HCT116 (cell line): ENCODE results near the gene DNAAF5. TPM values are rescaled to one million over a fixed set of nuclear protein-coding genes. Genes with fewer than 3 reads are reported as not detected.

Experiments used
- ATAC-seq: fragments of 200-7000 bp; cut with Tn5 transposase; 2 replicates; pipeline ENCODE4 v1.9.1; 2020; ENCODE audit warnings: mild to moderate bottlenecking, moderate library complexity
- BruUV-seq: library from RNA; stranded (reverse); fragments of 400-500 nt; replicated peaks from 2 replicates; lab custom pipeline; 2021; lab: Mats Ljungman, UMichigan
- CTCF ChIA-PET: fragments of 300-600 bp; sonication (Branson Sonifier 250); formaldehyde crosslinking; loops from one replicate; lab custom pipeline; 2021; ENCODE audit warnings: antibody characterized with exemption; lab: Charles Lee
- POLR2A ChIA-PET: fragments of 300-600, 350-600 bp; sonication (Branson Sonifier 250); formaldehyde crosslinking; loops from one replicate; lab custom pipeline; 2021; ENCODE audit warnings: antibody characterized with exemption; lab: Charles Lee
- RAD21 ChIA-PET, 2 experiments: fragments of 300-600 bp; sonication (Branson Sonifier 250); formaldehyde crosslinking; loops; one replicate each; lab custom pipeline; 2023; ENCODE audit warnings: low total read pairs in 2 of 2; ENCODE audit not compliant: uncharacterized antibody in 2 of 2, unreplicated experiment in 2 of 2, low non-redundant PET in 1 of 2; lab: Charles Lee
- DNase-seq: peaks from one replicate; pipeline ENCODE4 v3.0.0-alpha.2; 2010; ENCODE audit warnings: low read depth, low spot score
- H2AFZ ChIP-seq: fragments of 200-600 bp; shearing (Covaris generic), sonication (generic); 2 replicates; pipeline ENCODE4 v1.6.1; 2017; ENCODE audit warnings: low read depth, mixed run types, mixed read lengths, antibody characterized with exemption, low read length; ENCODE audit not compliant: poor library complexity, severe bottlenecking
- H3K27ac ChIP-seq: 2 replicates; pipeline ENCODE4 v1.5.1; 2012; ENCODE audit warnings: low read depth, low read length
- H3K27me3 ChIP-seq: fragments of 200-600 bp; sonication (generic); 2 replicates; pipeline ENCODE4 v1.6.1; 2016; ENCODE audit warnings: mixed run types, low read length, mixed read lengths; ENCODE audit not compliant: insufficient read depth
- H3K36me3 ChIP-seq, 2 experiments: fragments of 200-500 bp in 1 of 2; fragments of 200-600 bp in 1 of 2; sonication (Bioruptor generic) in 1 of 2; sonication (generic) in 1 of 2; 2 replicates each; pipeline versions ENCODE4 v1.5.1 to v1.6.1; 2014 to 2016; ENCODE audit warnings: low read length in 2 of 2, inconsistent platforms in 1 of 2, mixed read lengths in 1 of 2, mixed run types in 1 of 2; ENCODE audit not compliant: insufficient read depth in 2 of 2, control insufficient read depth in 1 of 2
- H3K4me1 ChIP-seq, 2 experiments: fragments of 200-600 bp in 1 of 2; sonication (generic) in 1 of 2; 2 replicates each; pipeline versions ENCODE4 v1.5.1 to v1.6.1; 2012 to 2017; ENCODE audit warnings: low read length in 2 of 2, inconsistent platforms in 1 of 2, mild to moderate bottlenecking in 1 of 2, mixed read lengths in 1 of 2, mixed run types in 1 of 2, moderate library complexity in 1 of 2; ENCODE audit not compliant: insufficient read depth in 2 of 2, control insufficient read depth in 1 of 2
- H3K4me2 ChIP-seq: fragments of 200-600 bp; sonication (generic); 2 replicates; pipeline ENCODE4 v1.6.1; 2017; ENCODE audit warnings: mixed run types, low read length, mixed read lengths
- H3K4me3 ChIP-seq, 2 experiments: fragments of 200-600 bp in 1 of 2; sonication (generic) in 1 of 2; replicated peaks in 1 of 2; 2 replicates each; pipeline ENCODE4 v1.5.1; 2011 to 2016; ENCODE audit warnings: low read length in 2 of 2, control low read depth in 1 of 2, low read depth in 1 of 2, mild to moderate bottlenecking in 1 of 2, mixed read lengths in 1 of 2, mixed run types in 1 of 2
- H3K79me2 ChIP-seq: fragments of 200-600 bp; sonication (generic); 2 replicates; pipeline ENCODE4 v1.6.1; 2017; ENCODE audit warnings: mild to moderate bottlenecking, mixed run types, low read length, moderate library complexity, mixed read lengths; ENCODE audit not compliant: insufficient read depth
- H3K9ac ChIP-seq: fragments of 200-600 bp; sonication (generic); 2 replicates; pipeline ENCODE4 v1.6.1; 2016; ENCODE audit warnings: low read length, mixed read lengths
- H3K9me2 ChIP-seq: fragments of 200-600 bp; sonication (generic), shearing (Covaris generic); 2 replicates; pipeline ENCODE4 v1.6.1; 2017; ENCODE audit warnings: mixed run types, mild to moderate bottlenecking, moderate library complexity; ENCODE audit not compliant: insufficient read depth
- H3K9me3 ChIP-seq, 2 experiments: fragments of 200-500 bp in 1 of 2; fragments of 200-600 bp in 1 of 2; sonication (Bioruptor generic) in 1 of 2; sonication (generic) in 1 of 2; 2 replicates each; pipeline ENCODE4 v1.6.1; 2014 to 2017; ENCODE audit warnings: low read length in 2 of 2, mixed read lengths in 2 of 2, inconsistent platforms in 1 of 2, low read depth in 1 of 2, mild to moderate bottlenecking in 1 of 2, mixed run types in 1 of 2, moderate library complexity in 1 of 2; ENCODE audit not compliant: control insufficient read depth in 1 of 2, insufficient read depth in 1 of 2
- H4K20me1 ChIP-seq: fragments of 200-600 bp; sonication (generic), shearing (Covaris generic); 2 replicates; pipeline ENCODE4 v1.6.1; 2017; ENCODE audit warnings: mixed run types, mild to moderate bottlenecking, moderate library complexity; ENCODE audit not compliant: insufficient read depth
- CBX3 ChIP-seq: IDR thresholded peaks from 2 replicates; pipeline ENCODE4 v1.6.1; 2012; ENCODE audit warnings: low read depth
- CEBPB ChIP-seq: IDR thresholded peaks from 2 replicates; pipeline ENCODE4 v1.6.1; 2012; ENCODE audit warnings: low read depth
- ELF1 ChIP-seq: IDR thresholded peaks from 2 replicates; pipeline ENCODE4 v1.6.1; 2012; ENCODE audit warnings: low read depth, borderline replicate concordance
- FOSL1 ChIP-seq: IDR thresholded peaks from 2 replicates; pipeline ENCODE4 v1.6.1; 2012; ENCODE audit warnings: low read depth
- JUND ChIP-seq: IDR thresholded peaks from 2 replicates; pipeline ENCODE4 v1.6.1; 2012
- POLR2A ChIP-seq: IDR thresholded peaks from 2 replicates; pipeline ENCODE4 v1.7.0; 2011; ENCODE audit warnings: borderline replicate concordance; ENCODE audit not compliant: insufficient read depth, insufficient read length; ENCODE audit errors: extremely low read depth
- SIN3A ChIP-seq: IDR thresholded peaks from 2 replicates; pipeline ENCODE4 v1.6.1; 2012; ENCODE audit warnings: low read depth
- SRF ChIP-seq: IDR thresholded peaks from 2 replicates; pipeline ENCODE4 v1.6.1; 2012; ENCODE audit warnings: low read depth
- intact Hi-C: fragments of 100-400 bp; cut with micrococcal nuclease; formaldehyde crosslinking; loops from 2 replicates; pipeline ENCODE4 v1.10.0; 2022
- total RNA-seq: library from RNA; stranded (reverse); gene quantifications from one replicate; pipeline ENCODE4 v1.2.1, GENCODE V29; 2021; ENCODE audit not compliant: unreplicated experiment
- TF ChIP-seq, protein P1 (sequence below): IDR thresholded peaks from 2 replicates; pipeline ENCODE4 v1.6.1; 2011; ENCODE audit warnings: mild to moderate bottlenecking, low read length, moderate library complexity; ENCODE audit not compliant: insufficient replicate concordance; ENCODE audit errors: extremely low read depth

DNAAF5 gene
- total RNA-seq, 1 experiment from 2014 or later, result 69.4 TPM

DNA sequence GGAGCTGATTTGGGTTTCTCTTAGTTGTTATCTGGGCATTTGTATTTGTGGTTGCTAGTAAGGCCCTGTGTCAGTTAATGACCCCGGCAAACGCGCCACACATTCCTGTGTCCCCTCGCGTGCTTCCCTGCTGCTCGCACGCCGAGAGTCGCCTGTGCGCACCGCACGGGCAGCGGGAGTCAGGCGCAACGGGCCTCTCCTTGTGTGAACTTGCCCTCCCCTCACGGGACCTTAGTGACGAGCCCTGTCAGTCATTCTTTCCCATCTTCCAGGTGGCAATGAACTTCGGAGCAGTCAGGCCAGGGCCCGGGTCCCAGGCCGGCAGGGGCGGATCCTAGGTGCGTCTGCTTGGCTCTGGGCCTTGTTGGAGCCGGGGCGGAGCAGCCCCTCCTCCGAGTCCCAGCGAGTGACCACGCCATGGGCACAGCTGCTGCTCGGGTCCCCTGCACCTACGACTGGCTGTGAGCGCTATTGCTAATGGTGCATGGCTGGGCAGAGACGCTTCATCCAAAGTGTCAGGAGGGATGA lies 13.0 kb downstream of the DNAAF5 start:
- Histone ChIP-seq H2AFZ (no peak overlapping the region), H3K79me2 (peaks cover 64% of the 10 kb centered on the region), H3K9ac (no peak overlapping the region), H3K27me3 (no peaks in the 10 kb centered on the region), H3K4me3 (no peak overlapping the region), H3K4me2 (no peak overlapping the region), H3K9me2 (no peaks in the 10 kb centered on the region), H3K27ac (no peak overlapping the region), H3K4me1 (peaks cover 0 to 6% of the 10 kb centered on the region in 2 experiments; a peak in 1 of 4 replicates), H3K9me3 (peaks cover 7 to 9% of the 10 kb centered on the region in 2 experiments; a peak in 2 of 4 replicates), H3K36me3 (peaks cover 4 to 19% of the 10 kb centered on the region in 2 experiments; a peak in 3 of 4 replicates), H4K20me1 (no peaks in the 10 kb centered on the region)
- no peak for DNase-seq
- intact Hi-C loops, result no loop called here
- CTCF ChIA-PET, result no interaction called here
- TF ChIP-seq POLR2A (no peak), CBX3 (no peak), ELF1 (no peak), FOSL1 (no peak), CEBPB (no peak), SRF (no peak), JUND (no peak), SIN3A (no peak)
- TF ChIP-seq, protein P1, sequence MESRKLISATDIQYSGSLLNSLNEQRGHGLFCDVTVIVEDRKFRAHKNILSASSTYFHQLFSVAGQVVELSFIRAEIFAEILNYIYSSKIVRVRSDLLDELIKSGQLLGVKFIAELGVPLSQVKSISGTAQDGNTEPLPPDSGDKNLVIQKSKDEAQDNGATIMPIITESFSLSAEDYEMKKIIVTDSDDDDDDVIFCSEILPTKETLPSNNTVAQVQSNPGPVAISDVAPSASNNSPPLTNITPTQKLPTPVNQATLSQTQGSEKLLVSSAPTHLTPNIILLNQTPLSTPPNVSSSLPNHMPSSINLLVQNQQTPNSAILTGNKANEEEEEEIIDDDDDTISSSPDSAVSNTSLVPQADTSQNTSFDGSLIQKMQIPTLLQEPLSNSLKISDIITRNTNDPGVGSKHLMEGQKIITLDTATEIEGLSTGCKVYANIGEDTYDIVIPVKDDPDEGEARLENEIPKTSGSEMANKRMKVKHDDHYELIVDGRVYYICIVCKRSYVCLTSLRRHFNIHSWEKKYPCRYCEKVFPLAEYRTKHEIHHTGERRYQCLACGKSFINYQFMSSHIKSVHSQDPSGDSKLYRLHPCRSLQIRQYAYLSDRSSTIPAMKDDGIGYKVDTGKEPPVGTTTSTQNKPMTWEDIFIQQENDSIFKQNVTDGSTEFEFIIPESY, result no peak
- RAD21 ChIA-PET, result no interaction called here
- POLR2A ChIA-PET, result no interaction called here
- no peak for ATAC-seq
- no TSS peak for BruUV-seq
